ENCODE data around the gene MTUS2. TPM values are rescaled to one million over a fixed set of nuclear protein-coding genes. Genes with fewer than 3 reads are reported as not detected.

Gene MTUS2
- total and polyA plus RNA-seq, 2 of the 8 experiments (the other 6 are each of a cell fraction or from before 2014, with no cell fraction given): 0.18 to 0.80 TPM

- Histone ChIP-seq H3K4me2 (ENCODE audit: insufficient read depth in 1 of 2, low read depth in 2 of 2, low read length in 2 of 2) (no peak overlapping the region), H3K4me3 (ENCODE audit: extremely low read depth in 1 of 4, insufficient read depth in 2 of 4, low read depth in 3 of 4, low read length in 4 of 4) (no peak overlapping the region), H3K36me3 (ENCODE audit: control insufficient read depth in 2 of 4, insufficient read depth in 4 of 4, low read length in 3 of 4) (no peaks in the 10 kb centered on the region), H3K23ac (ENCODE audit: insufficient read length) (no peak overlapping the region), H3K18ac (ENCODE audit: extremely low read depth, low read length) (no peak overlapping the region), H3K23me2 (ENCODE audit: low read depth, low read length) (no peaks in the 10 kb centered on the region), H3K9ac (replicated peaks in 1 of 4; ENCODE audit: extremely low read depth in 1 of 4, low read depth in 3 of 4, low read length in 3 of 4) (no peak overlapping the region), H3K9me3 (ENCODE audit: insufficient read depth in 2 of 2, low read depth in 1 of 2, low read length in 1 of 2) (peaks cover 0 to 2% of the 10 kb centered on the region in 2 experiments; a peak in 3 of 4 replicates), H3K56ac (replicated peaks; ENCODE audit: insufficient read length, low read depth, low read length) (no peak overlapping the region), H2BK15ac (ENCODE audit: low read length) (no peak overlapping the region), H3K14ac (ENCODE audit: insufficient read length) (no peak overlapping the region), H2BK20ac (ENCODE audit: low read length) (no peak overlapping the region), H2BK120ac (replicated peaks; ENCODE audit: low read depth, low read length) (no peak overlapping the region), H3K79me2 (ENCODE audit: control insufficient read depth in 1 of 2, insufficient read depth in 2 of 2, low read length in 2 of 2) (no peaks in the 10 kb centered on the region), H2AK5ac (ENCODE audit: low read depth, low read length) (no peak overlapping the region), H3K4me1 (replicated peaks in 1 of 4; ENCODE audit: control insufficient read depth in 3 of 4, insufficient read depth in 4 of 4, low read length in 3 of 4) (no peaks in the 10 kb centered on the region), H3K79me1 (ENCODE audit: low read depth, low read length) (no peaks in the 10 kb centered on the region), H4K8ac (ENCODE audit: extremely low read depth, insufficient read depth, low read length) (no peak overlapping the region), H4K91ac (replicated peaks; ENCODE audit: insufficient read length, low read length) (no peak overlapping the region), H2BK5ac (ENCODE audit: low read depth, low read length) (no peak overlapping the region), H4K20me1 (replicated peaks in 1 of 2; ENCODE audit: control insufficient read depth in 1 of 2, insufficient read depth in 2 of 2, low read length in 2 of 2) (no peaks in the 10 kb centered on the region), H3K27ac (ENCODE audit: low read depth, low read length) (no peak overlapping the region), H4K5ac (ENCODE audit: insufficient read length, low read depth, low read length) (no peak overlapping the region), H3K4ac (replicated peaks; ENCODE audit: insufficient read length, low read depth, low read length) (no peak overlapping the region), H2AFZ (ENCODE audit: low read length) (no peak overlapping the region), H2BK12ac (ENCODE audit: low read depth, low read length) (no peak overlapping the region), H3K27me3 (replicated peaks in 1 of 4; ENCODE audit: control insufficient read depth in 3 of 4, extremely low read depth in 1 of 4, insufficient read depth in 3 of 4, low read length in 3 of 4) (no peaks in the 10 kb centered on the region)
- POLR2A ChIA-PET (ENCODE audit: partially characterized antibody): no interaction called here
- DNase-seq (ENCODE audit: low read depth in 1 of 2, low spot score in 2 of 2) (no peak), FAIRE-seq (no peak)
- CTCF ChIA-PET (ENCODE audit: partially characterized antibody): no interaction called here
- TF ChIP-seq MAFK (IDR thresholded peaks at IDR 0.05; ENCODE audit: low read depth, low read length) (no peak), PHF8 (conservative IDR thresholded peaks at IDR 0.05; ENCODE audit: low read depth, low read length) (no peak), SP1 (IDR thresholded peaks at IDR 0.05; ENCODE audit: low read depth, low read length) (no peak), CEBPB (IDR thresholded peaks at IDR 0.05; ENCODE audit: low read depth, low read length) (no peak), TAF7 (optimal IDR thresholded peaks at IDR 0.05; ENCODE audit: borderline replicate concordance, low read depth, low read length) (no peak), KDM4A (IDR thresholded peaks at IDR 0.05; ENCODE audit: low read depth, low read length, severe bottlenecking) (no peak), ASH2L (IDR thresholded peaks at IDR 0.05; ENCODE audit: low read length) (no peak), SRF (IDR thresholded peaks at IDR 0.05; ENCODE audit: low read depth, low read length) (no peak), SP4 (IDR thresholded peaks at IDR 0.05; ENCODE audit: low read length) (no peak), CTCF (IDR thresholded peaks at IDR 0.05; ENCODE audit: control extremely low read depth in 1 of 3, insufficient read depth in 1 of 3, low read depth in 1 of 3, low read length in 3 of 3) (no peak)
- WGBS, 2 experiments (ENCODE audit: extremely low coverage in 1 of 2, insufficient coverage in 1 of 2, insufficient read length in 1 of 2, insufficient replicate concordance in 2 of 2, low coverage in 1 of 2, low lambda C conversion rate in 2 of 2, missing lambda C conversion rate in 1 of 2): 87% methylated on average over 4 of the region's 5 CpGs; no CpG with 5 or more reads in 1 of the 2 experiments
Measured at GRCh38 chr13:29222458-29222857, 402.3 kb downstream of the MTUS2 start.
